HT1080 (cell line): ENCODE data around the gene SLC2A5. TPM values are rescaled to one million over a fixed set of nuclear protein-coding genes. Genes with fewer than 3 reads are reported as not detected.

Experiments
- DNase-seq: peaks from one replicate; pipeline ENCODE4 v3.0.0-alpha.2; 2015; ENCODE audit warnings: low read depth
- total RNA-seq: library from RNA; depleted of rRNA; stranded (reverse); fragments of >200 nt; shearing (Covaris generic); gene quantifications from 2 replicates; pipeline ENCODE4 v1.2.3, GENCODE V29; 2014

The SLC2A5 gene
- total RNA-seq, 1 experiment from 2014 or later, result not detected

DNA sequence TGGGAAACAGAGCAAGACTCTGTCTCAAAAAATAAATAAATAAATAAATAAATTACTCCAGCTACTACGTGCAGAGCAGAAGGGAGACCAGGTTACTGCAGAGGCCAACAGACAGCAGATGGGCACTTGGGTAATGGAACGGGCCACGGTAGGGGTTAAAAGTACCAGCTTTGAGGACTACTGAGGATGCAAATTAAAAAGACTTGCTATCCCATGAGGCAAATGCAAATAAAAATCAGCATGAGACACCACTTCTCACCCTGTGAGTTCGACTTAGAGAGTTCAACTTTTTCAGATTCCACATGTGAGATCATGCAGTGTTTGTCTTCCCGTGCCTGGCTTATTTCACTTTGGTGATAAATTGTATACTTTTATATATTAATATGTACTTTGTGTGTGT is 6.6 kb downstream of the SLC2A5 start:
- DNase-seq, result no peak

- DNase-seq, result no peak
These were observed 7.4 kb downstream of the SLC2A5 start for GRCh38 chr1:9062021-9062471.

DNA sequence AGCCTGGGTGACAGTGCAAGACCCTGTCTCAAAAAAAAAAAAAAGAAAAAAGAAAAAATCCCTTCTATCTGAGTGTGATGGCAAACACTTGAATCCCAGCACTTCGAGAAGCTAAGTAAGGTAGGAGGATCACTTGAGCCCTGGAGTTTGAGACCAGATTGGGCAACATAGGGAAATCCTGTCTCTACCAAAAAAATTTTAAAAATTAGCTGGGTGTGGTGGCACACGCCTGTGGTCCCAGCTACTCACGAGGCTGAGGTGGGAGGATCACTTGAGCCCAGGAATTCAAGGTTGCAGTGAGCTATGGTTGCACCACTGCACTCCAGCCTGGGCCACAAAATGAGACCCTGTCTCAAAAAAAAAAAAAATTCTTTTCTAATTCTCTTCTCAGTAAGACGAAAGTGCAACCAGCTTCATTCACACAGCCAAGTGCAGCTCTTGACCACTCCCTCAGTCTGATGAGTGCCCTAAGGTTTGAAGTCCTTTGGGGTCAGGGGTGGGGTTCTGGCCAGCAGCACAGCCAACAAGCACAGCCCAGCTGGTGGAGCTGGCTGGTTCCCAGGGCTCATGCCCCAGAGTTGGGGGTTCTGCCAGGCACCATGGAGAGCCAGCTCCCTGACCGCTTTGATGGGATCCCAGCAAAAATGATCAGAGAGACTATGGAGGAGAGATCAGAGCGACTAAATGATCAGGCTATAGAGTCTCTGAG is 8.0 kb downstream of the SLC2A5 start:
- DNase-seq, result no peak

- no peak for DNase-seq
These were observed 9.3 kb downstream of the SLC2A5 start for GRCh38 chr1:9059891-9060744.

- no peak for DNase-seq
These were observed 11.0 kb downstream of the SLC2A5 start for GRCh38 chr1:9058465-9058864.

DNA sequence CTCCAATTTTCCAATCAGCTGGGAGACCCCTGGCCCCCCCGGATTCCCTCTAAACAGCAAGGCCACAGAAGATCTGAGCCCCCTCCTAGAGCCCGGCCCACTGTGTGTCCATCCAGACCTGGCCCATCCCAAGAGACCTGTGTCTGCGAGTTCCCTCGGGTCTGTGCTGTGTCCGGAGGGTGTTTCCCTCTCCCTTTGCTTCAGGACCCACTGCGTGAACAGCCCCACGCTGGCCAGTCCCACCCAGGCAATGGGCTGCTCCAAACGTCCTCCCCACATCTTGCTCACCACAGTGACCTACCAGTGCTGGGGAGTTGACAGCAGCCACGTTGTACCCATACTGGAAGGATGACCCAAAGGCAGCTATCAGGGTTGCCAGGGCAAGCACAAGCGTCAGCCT is 11.6 kb downstream of the SLC2A5 start:
- no peak for DNase-seq

DNA sequence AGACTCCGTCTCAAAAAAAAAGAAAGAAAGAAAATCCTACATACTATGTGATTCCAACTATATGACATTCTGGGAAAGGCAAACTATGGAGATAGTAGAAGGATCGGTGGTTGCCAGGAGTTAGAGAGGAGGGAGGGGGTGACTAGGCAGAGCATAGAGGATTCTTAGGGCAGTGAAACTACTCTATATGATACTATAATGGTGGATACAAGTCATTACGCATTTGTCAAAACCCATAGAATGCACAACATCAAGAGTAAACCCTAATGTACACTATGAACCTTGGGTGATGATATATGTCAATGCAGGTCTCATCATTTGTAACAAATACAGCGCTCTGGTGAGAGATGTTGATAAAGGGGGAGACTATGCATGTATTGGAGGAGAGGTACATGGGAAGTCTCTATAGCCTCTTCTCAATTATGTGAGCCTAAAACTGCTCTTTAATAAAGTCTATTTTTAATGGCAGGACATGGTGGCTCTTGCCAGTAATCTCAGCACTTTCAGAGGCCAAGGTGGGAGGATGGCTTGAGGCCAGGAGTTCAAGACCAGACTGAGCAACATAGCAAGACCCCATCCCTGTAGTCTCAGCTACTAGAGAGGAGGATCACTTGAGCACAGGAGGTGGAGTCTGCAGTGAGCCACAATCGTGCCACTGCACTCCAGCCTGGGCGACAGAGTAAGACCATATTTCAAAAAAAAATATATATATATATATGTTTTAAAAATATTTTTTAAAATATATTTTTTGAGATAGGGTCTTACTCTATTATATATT is 17.0 kb downstream of the SLC2A5 start:
- no peak for DNase-seq

DNA sequence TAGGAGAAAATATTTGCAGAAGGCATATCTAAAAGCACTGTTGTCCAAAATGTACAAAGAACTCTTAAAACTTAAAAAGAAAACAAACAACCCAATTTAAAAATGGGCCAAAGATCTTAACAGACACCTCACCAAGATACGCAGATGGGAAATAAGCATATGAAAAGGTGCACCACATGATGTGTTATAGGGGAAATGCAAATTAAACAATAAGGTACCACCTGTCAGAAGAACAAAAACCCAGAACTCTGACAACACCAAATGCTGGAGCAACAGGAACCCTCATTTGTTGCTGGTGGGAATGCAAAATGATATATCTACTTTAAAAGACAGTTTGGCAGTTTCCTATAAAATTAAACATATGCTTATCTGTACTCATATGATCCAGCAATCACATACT is 18.1 kb downstream of the SLC2A5 start:
- no peak for DNase-seq

DNA sequence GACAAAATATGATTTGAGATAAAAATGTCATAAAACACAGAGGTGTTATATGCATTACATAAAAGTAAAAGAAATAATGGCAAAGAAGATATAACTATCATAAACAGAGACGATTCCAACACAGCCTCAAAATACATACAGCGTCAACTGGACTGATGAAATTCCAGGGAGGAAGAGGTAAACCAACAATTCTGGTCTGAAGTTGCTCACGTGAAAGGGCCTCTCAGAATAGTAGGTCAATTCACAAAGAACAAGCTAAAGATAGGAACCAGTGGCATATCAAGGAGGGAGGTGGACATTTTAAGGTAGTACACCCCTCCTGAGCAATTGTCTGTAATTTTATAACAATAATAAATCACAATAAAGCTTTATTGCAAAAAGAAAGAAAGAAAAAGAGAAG is 18.6 kb downstream of the SLC2A5 start:
- DNase-seq, result no peak

DNA sequence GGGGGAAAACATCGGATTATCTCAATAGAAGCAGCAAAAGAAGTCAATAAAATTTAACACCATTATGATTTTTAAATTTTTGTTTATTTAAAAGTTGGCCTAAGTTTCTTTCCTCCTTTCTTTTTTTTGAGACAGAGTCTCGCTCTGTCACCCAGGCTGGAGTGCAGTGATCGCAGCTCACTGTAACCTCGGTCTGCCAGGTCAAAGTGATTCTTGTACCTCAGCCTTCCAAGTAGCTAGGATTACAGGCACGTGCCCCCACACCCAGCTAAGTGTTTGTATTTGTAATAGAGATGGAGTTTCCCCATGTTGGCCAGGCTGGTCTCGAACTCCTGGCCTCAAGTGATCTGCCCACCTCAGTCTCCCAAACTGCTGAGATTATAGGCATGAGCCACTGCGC is 20.9 kb downstream of the SLC2A5 start:
- no peak for DNase-seq

GRCh38 chr1:9047019-9047418 is 22.4 kb downstream of the SLC2A5 start:
- DNase-seq, result no peak

GRCh38 chr1:9045861-9046510 is 23.4 kb downstream of the SLC2A5 start:
- DNase-seq, result no peak

GRCh38 chr1:9044236-9044635 is 25.2 kb downstream of the SLC2A5 start:
- DNase-seq, result no peak

- no peak for DNase-seq
These were observed 27.2 kb downstream of the SLC2A5 start for GRCh38 chr1:9042272-9042671.

- no peak for DNase-seq
These were observed 28.2 kb downstream of the SLC2A5 start for GRCh38 chr1:9041116-9041779.

- DNase-seq, result no peak
These were observed 28.8 kb downstream of the SLC2A5 start for GRCh38 chr1:9040659-9041030.

DNA sequence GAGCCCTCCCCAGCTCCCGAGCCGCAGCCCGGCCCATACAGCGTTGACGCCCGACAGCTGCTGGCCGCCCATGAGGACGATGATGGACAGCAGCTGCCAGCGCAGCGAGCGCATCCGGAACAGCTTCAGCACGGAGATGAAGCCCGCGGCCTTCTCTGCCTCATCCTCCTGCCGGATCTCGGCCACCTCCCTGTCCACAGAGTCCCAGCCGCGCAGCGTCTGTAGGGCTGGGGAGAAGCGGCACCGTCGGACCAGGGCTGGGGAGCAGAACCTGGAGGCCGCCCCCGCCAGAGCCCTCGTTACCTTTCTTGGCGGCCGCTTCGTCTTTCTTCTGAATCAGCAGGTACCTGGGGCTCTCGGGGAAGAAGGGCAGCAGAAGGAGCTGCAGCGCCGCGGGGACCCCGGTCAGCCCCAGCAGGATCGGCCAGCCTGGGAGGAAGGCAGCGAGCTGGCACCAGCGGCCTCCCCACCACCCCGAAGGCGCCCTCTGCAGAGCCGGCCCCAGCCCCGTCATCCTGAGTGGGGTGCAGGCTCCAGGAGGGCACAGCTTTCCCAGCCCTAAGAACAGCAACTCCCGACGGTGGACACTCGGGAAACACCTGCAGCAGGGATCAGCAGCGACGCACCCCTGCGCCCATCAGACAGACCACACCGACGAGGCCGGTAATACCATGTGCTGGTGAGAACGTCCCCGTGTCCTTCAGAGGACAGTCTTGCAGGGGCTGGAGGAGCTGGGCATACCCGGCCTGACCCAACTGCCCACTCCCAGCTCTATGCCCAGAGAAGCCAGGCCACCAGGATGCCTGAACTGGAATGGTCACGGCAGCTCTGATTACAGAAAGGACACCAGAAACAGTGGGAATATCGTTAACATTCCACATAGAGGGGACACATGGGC is 29.4 kb downstream of the SLC2A5 start:
- DNase-seq, result no peak

GRCh38 chr1:9038881-9039760 is 30.3 kb downstream of the SLC2A5 start:
- no peak for DNase-seq

DNA sequence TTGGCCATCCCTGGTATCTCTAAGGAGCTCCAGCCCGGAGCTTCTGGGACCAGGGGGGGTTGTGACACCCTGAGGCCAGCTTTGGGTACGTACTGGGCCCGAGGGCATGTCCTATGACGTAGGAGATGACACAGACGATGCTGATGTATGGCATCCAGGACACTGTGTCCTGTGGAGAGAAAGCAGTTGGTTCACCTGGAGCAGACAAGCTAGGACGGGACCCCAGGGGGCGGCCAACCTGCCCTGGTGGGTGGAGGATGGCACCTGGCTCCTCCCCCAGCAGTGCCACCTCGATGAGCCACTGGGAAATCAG is 31.1 kb downstream of the SLC2A5 start:
- DNase-seq, result no peak
